GM19035 (cell line): ENCODE measurements around the gene MGST1.
"Not testable (repeated sequence)": the region's sequence is repeated elsewhere in the genome, so short reads cannot be mapped to it uniquely, and the experiment has no call there.

Source experiments
- ATAC-seq: cut with Tn5 transposase; IDR thresholded peaks from one replicate; pipeline ENCODE4 v1.9.1; 2021; ENCODE audit not compliant: unreplicated experiment

The MGST1 gene

GRCh38 chr12:16350682-16351081 is 3.2 kb downstream of the MGST1 start:
- no peak for ATAC-seq

- no peak for ATAC-seq
These were observed 5.0 kb downstream of the MGST1 start for GRCh38 chr12:16352481-16352880.

- ATAC-seq = no peak
These were observed 11.4 kb downstream of the MGST1 start for GRCh38 chr12:16358878-16359277.

GRCh38 chr12:16359512-16360491 is 12.4 kb downstream of the MGST1 start:
- ATAC-seq = no peak

- no peak for ATAC-seq
These were observed 13.8 kb downstream of the MGST1 start for GRCh38 chr12:16361142-16361783.

GRCh38 chr12:16362550-16362949 is 15.1 kb downstream of the MGST1 start:
- no peak for ATAC-seq

- ATAC-seq = no peak
These were observed 21.7 kb downstream of the MGST1 start for GRCh38 chr12:16369156-16369555.

GRCh38 chr12:16370096-16370495 is 22.7 kb downstream of the MGST1 start:
- ATAC-seq = no peak

- ATAC-seq = not testable (repeated sequence)
These were observed 35.3 kb downstream of the MGST1 start for GRCh38 chr12:16382652-16383312.

GRCh38 chr12:16384732-16385131 is 37.3 kb downstream of the MGST1 start:
- ATAC-seq = no peak

GRCh38 chr12:16385782-16386646 is 38.6 kb downstream of the MGST1 start:
- ATAC-seq = no peak

GRCh38 chr12:16387919-16388318 is 40.5 kb downstream of the MGST1 start:
- ATAC-seq = no peak

GRCh38 chr12:16389594-16389993 is 42.1 kb downstream of the MGST1 start:
- no peak for ATAC-seq

- ATAC-seq = no peak
These were observed 45.5 kb downstream of the MGST1 start for GRCh38 chr12:16392846-16393535.

- no peak for ATAC-seq
These were observed 51.7 kb downstream of the MGST1 start for GRCh38 chr12:16399101-16399500.

GRCh38 chr12:16401835-16402234 is 54.4 kb downstream of the MGST1 start:
- not testable (repeated sequence) for ATAC-seq

- ATAC-seq = no peak
These were observed 59.9 kb downstream of the MGST1 start for GRCh38 chr12:16407346-16407745.
